T-helper 2 cell treated with Interferon-gamma antibody and Interleukin-4, amounts not matched to agents 5 μg/mL and 100 μg/mL, for 36 hours (primary cell): ENCODE measurements around the gene ID3.

Source experiments
- DNase-seq: peaks from one replicate; pipeline ENCODE4 v3.0.0; 2021; ENCODE audit warnings: low spot score
- H3K27ac Mint-ChIP-seq: one replicate; pipeline ENCODE4 v1.8.0; 2021; ENCODE audit warnings: mild to moderate bottlenecking, mixed read lengths
- H3K27me3 Mint-ChIP-seq: one replicate; pipeline ENCODE4 v1.8.0; 2021; ENCODE audit warnings: low read depth, mixed read lengths
- H3K36me3 Mint-ChIP-seq: one replicate; pipeline ENCODE4 v1.8.0; 2021; ENCODE audit warnings: low read depth, mixed read lengths
- H3K4me1 Mint-ChIP-seq: one replicate; pipeline ENCODE4 v1.8.0; 2021; ENCODE audit warnings: low read depth, mixed read lengths
- H3K4me3 Mint-ChIP-seq: one replicate; pipeline ENCODE4 v1.8.0; 2022; ENCODE audit warnings: mild to moderate bottlenecking, moderate library complexity, mixed read lengths
- H3K9me3 Mint-ChIP-seq: one replicate; pipeline ENCODE4 v1.8.0; 2021; ENCODE audit warnings: mixed read lengths

ID3 gene

GRCh38 chr1:23578311-23578996 is 19.2 kb upstream of the ID3 start:
- H3K4me1 Mint-ChIP-seq: peaks cover 23% of the 10 kb centered on the region
- peak overlapping the region; percentile 25 for H3K4me3 Mint-ChIP-seq
- peak overlapping the region; percentile 27 for H3K27ac Mint-ChIP-seq
- no peaks in the 10 kb centered on the region for H3K36me3 Mint-ChIP-seq
- H3K27me3 Mint-ChIP-seq: no peaks in the 10 kb centered on the region
- H3K9me3 Mint-ChIP-seq: no peaks in the 10 kb centered on the region
- DNase-seq: no peak

DNA sequence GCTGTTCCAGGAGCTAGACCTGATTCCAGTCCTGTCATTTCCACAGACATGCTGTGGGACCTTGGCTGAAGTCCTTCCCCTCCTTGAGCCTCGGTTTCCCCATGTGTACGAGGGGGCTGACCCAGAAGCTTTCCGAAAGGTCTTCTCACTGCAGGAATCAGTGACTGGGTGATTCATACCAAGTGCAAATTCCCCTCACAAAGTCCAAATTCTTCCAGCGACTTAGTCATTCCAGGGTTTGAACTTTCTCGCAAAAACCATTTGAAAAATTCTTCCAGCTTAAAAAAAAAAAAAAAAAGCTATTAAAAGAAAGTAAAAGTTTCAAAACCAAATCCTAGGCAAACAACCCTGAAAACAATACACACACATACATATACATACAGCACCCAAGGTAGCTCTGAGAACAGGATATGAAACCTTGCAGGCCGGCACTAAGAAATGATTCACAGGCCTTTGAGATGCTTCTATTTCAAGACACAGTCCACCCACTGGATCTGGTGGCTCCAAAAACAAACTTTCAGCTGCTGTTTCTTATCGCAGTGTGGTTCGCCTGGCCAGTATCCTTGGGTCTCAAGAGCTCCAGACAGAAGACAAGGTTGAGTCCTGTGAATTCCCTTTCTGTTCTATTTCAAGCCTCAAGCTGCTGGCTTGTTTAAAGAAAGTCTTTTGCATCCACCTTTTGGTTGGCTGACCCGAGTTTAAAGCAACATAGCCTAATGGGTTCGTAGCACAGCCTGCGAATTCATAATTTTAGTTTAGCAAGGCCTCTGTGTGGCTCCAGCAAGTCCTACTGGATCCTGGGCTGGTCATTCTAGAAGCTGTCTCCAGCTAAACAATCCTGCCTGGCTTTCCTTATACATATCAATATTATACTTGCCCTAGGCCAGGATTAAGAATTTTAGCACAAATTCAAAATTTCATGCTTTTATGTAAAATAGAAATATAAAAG is 18.0 kb upstream of the ID3 start:
- H3K9me3 Mint-ChIP-seq: no peaks in the 10 kb centered on the region
- peak; percentile 69 for DNase-seq
- peak overlapping the region; percentile 75 for H3K27ac Mint-ChIP-seq
- peak overlapping the region; percentile 47 for H3K4me3 Mint-ChIP-seq
- H3K36me3 Mint-ChIP-seq: no peaks in the 10 kb centered on the region
- H3K27me3 Mint-ChIP-seq: no peaks in the 10 kb centered on the region
- H3K4me1 Mint-ChIP-seq: peaks cover 23% of the 10 kb centered on the region

GRCh38 chr1:23576338-23577055 is 17.2 kb upstream of the ID3 start:
- Mint-ChIP-seq H3K4me3 (peak overlapping the region; percentile 17), H3K27ac (peak overlapping the region; percentile 3), H3K27me3 (peaks cover 1% of the 10 kb centered on the region), H3K9me3 (no peaks in the 10 kb centered on the region), H3K4me1 (peaks cover 23% of the 10 kb centered on the region), H3K36me3 (no peaks in the 10 kb centered on the region)
- DNase-seq: no peak

DNA sequence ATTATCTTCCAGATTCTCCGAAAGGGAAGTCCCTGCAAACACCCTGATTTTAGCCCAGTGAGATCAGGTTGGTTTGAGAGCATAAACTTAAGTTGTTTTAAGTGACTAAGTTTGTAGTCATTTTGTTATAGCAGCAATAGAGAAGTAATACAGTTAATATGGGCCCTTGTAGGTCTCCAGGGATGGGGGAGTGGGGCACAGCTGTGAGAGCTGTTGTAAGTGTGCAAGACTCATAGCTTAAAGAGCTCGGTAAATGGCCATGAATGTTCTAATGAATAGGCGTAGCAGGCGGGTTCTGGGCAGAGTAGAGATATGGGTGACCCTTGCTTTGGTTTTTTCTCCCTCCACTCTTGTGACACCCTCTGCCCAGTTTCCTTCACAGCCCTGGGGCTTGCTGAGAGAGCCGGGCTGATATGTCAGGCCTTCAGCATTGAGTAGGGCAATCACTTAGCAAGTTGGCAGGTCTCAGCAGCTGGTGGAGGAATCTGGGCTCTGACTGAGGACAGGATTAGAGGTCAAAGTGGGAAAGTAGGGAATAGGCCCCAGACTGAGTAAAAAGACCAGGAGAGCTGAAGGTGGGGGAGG is 16.0 kb upstream of the ID3 start:
- no peaks in the 10 kb centered on the region for H3K36me3 Mint-ChIP-seq
- H3K4me3 Mint-ChIP-seq: no peak overlapping the region
- peaks cover 9% of the 10 kb centered on the region for H3K27me3 Mint-ChIP-seq
- DNase-seq: no peak
- H3K27ac Mint-ChIP-seq: no peak overlapping the region
- peaks cover 23% of the 10 kb centered on the region for H3K4me1 Mint-ChIP-seq
- no peaks in the 10 kb centered on the region for H3K9me3 Mint-ChIP-seq

- no peak overlapping the region for H3K4me3 Mint-ChIP-seq
- H3K27ac Mint-ChIP-seq: no peak overlapping the region
- no peaks in the 10 kb centered on the region for H3K9me3 Mint-ChIP-seq
- no peaks in the 10 kb centered on the region for H3K36me3 Mint-ChIP-seq
- DNase-seq: no peak
- H3K27me3 Mint-ChIP-seq: peaks cover 17% of the 10 kb centered on the region
- peaks cover 23% of the 10 kb centered on the region for H3K4me1 Mint-ChIP-seq
These were observed 15.0 kb upstream of the ID3 start for GRCh38 chr1:23574265-23574754.

GRCh38 chr1:23573574-23574182 is 14.4 kb upstream of the ID3 start:
- Mint-ChIP-seq H3K27me3 (peaks cover 24% of the 10 kb centered on the region), H3K9me3 (no peaks in the 10 kb centered on the region), H3K36me3 (peaks cover under 1% of the 10 kb centered on the region), H3K4me3 (no peak overlapping the region), H3K4me1 (peaks cover 19% of the 10 kb centered on the region), H3K27ac (no peak overlapping the region)
- no peak for DNase-seq

DNA sequence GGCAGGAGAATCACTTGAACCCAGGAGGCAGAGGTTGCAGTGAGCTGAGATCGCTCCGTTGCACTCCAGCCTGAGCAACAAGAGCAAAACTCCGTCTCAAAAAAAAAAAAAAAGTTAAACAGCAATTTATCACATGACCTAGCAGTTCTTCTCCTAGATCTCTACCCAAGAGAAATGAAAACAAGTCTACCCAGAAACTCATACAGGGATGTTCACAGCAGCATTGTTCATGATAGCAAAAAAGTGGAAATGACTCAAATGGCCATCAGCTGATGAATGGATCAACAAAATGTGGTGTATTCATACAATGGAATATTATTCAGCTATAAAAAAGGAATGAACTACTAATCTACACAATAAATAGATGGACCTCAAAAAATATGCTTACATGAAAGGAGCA is 12.2 kb upstream of the ID3 start:
- no peak for DNase-seq
- H3K27ac Mint-ChIP-seq: no peak overlapping the region
- peaks cover 3% of the 10 kb centered on the region for H3K36me3 Mint-ChIP-seq
- H3K27me3 Mint-ChIP-seq: peaks cover 40% of the 10 kb centered on the region
- no peaks in the 10 kb centered on the region for H3K9me3 Mint-ChIP-seq
- peaks cover 7% of the 10 kb centered on the region for H3K4me1 Mint-ChIP-seq
- H3K4me3 Mint-ChIP-seq: no peak overlapping the region

DNA sequence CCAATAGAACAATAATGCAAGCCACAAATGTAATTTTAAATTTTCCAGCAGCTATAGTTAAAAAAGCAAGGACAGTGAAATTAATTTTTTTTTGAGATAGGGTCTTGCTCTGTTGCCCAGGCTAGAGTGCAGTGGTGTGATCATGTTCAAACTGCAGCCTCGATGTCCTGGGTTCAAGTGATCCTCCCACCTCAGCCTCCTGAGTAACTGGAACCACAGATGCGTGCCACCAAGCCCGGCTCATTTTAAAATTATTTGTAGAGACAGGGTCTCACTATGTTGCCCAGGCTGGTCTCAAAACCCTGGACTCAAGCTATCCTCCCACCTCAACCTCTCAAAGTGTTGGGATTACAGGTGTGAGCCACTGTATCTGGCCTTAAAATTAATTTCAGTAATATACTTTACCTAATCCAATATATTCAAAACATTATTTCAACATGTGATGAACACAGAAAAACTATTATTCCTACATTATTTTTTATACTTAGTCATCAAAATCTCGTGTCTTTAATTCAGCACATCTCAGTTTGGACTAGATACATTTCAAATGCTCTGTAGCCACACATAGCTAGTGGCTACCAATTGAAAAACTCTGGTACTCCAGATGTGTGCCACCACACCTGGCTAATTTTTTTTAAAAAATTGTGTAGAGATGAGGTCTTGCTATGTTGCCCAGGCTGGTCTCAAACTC is 10.8 kb upstream of the ID3 start:
- no peak overlapping the region for H3K27ac Mint-ChIP-seq
- DNase-seq: no peak
- H3K27me3 Mint-ChIP-seq: peaks cover 49% of the 10 kb centered on the region
- H3K4me3 Mint-ChIP-seq: no peak overlapping the region
- H3K4me1 Mint-ChIP-seq: peaks cover 7% of the 10 kb centered on the region
- peaks cover 3% of the 10 kb centered on the region for H3K36me3 Mint-ChIP-seq
- H3K9me3 Mint-ChIP-seq: no peaks in the 10 kb centered on the region

- DNase-seq: no peak
- Mint-ChIP-seq H3K27ac (no peak overlapping the region), H3K4me1 (peaks cover 8% of the 10 kb centered on the region), H3K4me3 (peak overlapping the region; percentile 72), H3K9me3 (no peaks in the 10 kb centered on the region), H3K27me3 (peaks cover 60% of the 10 kb centered on the region), H3K36me3 (peaks cover 3% of the 10 kb centered on the region)
These were observed 9.5 kb upstream of the ID3 start for GRCh38 chr1:23568608-23569383.

DNA sequence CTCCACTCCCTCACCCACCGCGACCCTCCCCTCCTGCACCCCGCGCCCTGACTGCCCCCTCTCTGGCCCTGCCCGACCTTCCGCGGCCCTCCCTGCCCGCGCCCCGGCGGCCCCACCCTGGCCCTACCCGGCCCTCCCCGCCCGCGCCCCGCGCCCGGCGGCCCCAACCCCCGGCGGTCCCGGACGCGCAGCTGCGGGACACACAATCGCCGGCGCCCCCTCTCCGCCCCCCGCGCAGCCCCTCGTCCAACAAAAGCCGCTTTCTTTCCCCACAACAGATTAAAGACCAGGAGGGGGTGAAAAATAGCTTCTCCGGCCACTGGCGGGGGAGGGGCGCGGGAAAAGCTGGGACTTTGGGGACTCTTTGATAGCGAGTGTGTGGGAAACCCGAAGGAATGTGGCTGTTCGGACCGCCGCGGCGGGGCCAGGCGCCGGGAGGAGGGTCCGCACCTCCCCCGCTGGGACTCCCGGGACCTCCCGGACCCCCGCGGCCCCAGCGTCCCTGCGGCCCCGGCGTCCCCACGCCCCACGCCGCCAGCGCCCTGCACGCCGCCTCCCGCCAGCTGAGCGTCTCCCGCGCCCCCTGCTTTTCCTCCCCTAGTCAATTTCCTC is 8.8 kb upstream of the ID3 start:
- no peak for DNase-seq
- H3K27me3 Mint-ChIP-seq: peaks cover 67% of the 10 kb centered on the region

DNA sequence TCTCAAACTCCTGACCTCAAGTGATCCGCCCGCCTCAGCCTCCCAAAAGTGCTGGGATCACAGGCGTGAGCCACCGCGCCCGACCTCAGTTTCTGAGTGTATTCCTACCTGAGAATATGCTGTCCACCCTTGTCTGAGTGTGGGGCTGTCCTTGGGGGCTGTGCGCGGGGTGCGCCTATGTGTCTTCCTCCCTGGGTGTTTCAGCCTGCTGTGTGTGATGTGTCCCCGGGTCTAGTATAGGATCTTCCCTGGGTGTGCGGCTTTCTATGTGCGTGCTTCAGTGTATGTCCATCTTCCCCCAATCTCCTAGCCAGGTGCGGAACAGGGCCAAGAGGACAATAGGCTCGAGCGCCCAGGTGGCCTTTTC is 8.3 kb upstream of the ID3 start:
- peaks cover 69% of the 10 kb centered on the region for H3K27me3 Mint-ChIP-seq
- no peaks in the 10 kb centered on the region for H3K9me3 Mint-ChIP-seq
- peaks cover 12% of the 10 kb centered on the region for H3K4me1 Mint-ChIP-seq
- peaks cover 3% of the 10 kb centered on the region for H3K36me3 Mint-ChIP-seq
- no peak for DNase-seq
- H3K4me3 Mint-ChIP-seq: peak overlapping the region; percentile 33
- H3K27ac Mint-ChIP-seq: no peak overlapping the region

More for the DNA sequence above, 8.8 kb upstream of the ID3 start:
- Mint-ChIP-seq H3K4me1 (peaks cover 12% of the 10 kb centered on the region), H3K9me3 (no peaks in the 10 kb centered on the region), H3K27ac (no peak overlapping the region), H3K36me3 (peaks cover 3% of the 10 kb centered on the region), H3K4me3 (peak overlapping the region; percentile 72)

DNA sequence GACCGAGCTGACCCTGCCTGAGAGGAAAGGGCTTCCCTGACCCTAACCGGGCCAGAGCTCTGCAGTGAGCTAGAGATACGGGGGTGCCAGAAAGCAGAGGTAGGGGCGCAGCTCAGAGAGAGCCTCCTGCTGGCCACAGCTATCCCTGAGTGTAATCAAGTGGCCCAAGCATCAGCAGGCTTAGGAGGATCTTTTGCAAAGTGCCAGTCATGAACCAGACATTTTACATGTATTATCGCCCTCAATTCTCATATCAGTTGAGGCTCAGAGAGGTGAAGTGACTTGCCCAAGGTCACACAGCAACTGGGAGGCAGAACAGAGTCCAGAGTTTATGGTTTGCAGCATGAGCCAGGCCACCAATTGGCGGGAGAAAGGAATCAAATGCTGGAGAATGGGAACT is 7.0 kb upstream of the ID3 start:
- peaks cover 79% of the 10 kb centered on the region for H3K27me3 Mint-ChIP-seq
- no peak for DNase-seq
- H3K9me3 Mint-ChIP-seq: no peaks in the 10 kb centered on the region
- H3K27ac Mint-ChIP-seq: no peak overlapping the region
- no peak overlapping the region for H3K4me3 Mint-ChIP-seq
- peaks cover 17% of the 10 kb centered on the region for H3K4me1 Mint-ChIP-seq
- H3K36me3 Mint-ChIP-seq: peaks cover 3% of the 10 kb centered on the region
